ENCODE data around the gene GHITM. TPM values are rescaled to one million over a fixed set of nuclear protein-coding genes. Genes with fewer than 3 reads are reported as not detected.
A peak's percentile ranks its signal among the peaks of the same experiment; 100 is the strongest.
"Not testable (repeated sequence)": the region's sequence is repeated elsewhere in the genome, so short reads cannot be mapped to it uniquely, and the experiment has no call there.

The GHITM gene, protein sequence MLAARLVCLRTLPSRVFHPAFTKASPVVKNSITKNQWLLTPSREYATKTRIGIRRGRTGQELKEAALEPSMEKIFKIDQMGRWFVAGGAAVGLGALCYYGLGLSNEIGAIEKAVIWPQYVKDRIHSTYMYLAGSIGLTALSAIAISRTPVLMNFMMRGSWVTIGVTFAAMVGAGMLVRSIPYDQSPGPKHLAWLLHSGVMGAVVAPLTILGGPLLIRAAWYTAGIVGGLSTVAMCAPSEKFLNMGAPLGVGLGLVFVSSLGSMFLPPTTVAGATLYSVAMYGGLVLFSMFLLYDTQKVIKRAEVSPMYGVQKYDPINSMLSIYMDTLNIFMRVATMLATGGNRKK
- total RNA-seq = 142 TPM

DNA sequence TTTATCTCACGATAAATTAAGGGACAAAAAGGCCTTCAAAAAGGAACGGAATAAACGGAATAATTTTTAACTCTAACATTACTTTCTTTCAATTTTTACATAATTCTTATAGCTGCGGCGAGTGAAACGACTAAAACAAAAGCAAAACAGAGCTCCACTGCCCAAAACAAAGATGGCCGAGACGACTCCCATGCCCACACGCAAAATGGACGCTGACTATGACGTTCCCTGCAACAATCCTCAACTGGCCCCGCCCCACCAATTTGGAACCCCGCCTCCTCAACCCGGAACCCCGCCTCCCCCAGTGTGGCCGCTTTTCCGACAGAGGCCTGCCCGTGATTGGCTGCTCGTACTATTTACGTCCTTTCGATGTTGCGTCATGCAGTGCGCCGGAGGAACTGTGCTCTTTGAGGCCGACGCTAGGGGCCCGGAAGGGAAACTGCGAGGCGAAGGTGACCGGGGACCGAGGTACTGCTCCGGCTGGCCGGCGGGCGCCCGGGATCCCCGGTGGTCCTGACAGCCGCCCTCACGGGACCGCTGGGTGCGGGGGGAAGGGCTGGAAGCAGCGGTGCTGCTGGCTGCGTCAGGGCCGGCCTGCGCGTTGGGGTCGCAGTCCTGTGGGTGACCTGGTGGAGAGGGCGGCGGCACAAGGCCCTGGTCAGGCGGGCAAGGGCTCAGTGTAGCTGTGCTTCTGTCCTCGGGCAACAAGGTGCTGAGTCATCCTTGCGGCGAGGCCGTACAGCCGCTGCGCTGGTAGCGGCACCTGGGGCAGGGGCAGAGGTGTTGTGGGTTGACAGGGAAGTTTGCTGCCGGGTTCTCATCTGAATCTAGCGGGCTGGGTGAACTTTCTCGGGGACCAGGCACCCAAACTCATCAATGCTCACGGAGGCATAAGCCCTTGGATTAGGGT, at the start of gene GHITM:
TSS of gene GHITM (plus strand) at position 384 of the 910 bp plus-strand sequence. CDS start 1,992 bp downstream, outside the sequence.
- peak; percentile 98 for ATAC-seq

DNA sequence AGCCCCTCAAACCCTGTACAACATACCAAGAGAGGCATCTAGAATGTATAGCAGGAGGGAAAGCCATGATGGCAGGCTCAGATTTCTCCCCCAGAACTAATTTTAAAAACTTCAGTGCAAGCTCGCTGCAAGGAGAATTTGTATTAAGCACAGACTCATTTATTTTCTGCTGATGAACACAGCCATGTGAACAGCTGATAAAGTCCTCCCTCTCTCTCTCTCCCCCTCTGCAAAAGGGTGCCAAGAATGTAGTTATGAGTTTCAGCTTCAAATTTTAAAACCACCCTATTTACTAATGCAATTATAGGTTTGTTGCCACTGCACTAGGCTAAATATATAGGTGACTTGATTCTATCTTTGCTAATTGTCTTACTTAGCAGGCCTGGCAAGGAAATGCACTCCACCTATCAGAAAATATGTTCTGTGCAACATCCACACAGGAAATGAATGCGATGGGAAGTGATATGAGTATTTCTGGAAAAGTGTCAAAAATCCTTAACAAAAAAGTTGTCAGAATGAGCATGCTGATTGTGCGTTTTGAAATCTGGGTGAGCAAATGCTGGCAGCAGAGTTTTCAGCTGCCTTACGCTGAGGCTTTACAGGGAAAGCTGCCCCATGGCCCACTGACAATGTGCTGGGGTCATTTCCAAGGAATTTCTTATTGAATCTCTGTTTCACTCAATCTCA, 43.4 kb upstream of the GHITM start:
- no peak for ATAC-seq

DNA sequence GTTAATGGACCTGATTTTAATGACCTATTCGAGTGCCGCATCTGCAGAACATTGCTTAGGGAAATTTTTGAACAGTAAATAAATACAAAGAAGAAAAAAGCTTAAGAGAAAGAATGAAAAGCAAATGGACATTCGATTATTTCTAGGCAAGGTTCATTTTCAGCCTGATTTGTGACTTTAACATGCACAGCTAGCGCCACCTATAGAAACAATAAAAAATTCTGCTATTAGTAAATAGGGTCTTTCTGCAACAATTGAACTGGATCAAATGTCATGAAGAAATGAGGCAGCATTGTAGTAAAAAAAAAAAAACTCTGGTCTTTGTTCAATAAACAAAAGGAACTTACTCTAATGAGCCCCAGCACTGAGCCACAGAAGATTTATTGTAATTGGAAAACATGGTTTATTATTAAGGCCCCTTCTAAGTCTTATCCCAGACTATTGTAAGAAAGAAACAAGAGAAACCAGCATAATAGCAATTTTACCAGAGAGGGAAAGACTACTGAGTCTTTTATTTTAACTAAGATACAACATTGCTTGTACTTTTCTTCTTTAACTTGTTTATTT, 41.4 kb upstream of the GHITM start:
- ATAC-seq = no peak

DNA sequence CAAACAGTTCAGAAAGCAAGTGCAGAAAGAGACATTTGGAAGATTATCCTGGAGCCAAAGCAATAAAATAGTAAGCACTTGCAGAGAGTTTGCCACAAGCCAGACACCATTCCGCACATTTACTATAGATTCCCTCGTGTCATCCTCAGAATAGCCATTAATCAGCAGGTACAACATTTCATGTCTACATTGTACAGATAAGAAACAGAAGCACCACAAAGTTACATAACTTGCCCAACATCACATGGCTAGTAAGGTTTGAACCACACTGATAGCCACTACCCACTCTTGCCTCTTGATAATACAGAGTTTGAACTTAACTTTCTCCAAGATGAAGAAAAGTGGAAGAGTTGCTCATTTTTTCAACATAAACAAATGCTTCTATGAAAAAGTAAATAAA, 40.6 kb upstream of the GHITM start:
- ATAC-seq = no peak

DNA sequence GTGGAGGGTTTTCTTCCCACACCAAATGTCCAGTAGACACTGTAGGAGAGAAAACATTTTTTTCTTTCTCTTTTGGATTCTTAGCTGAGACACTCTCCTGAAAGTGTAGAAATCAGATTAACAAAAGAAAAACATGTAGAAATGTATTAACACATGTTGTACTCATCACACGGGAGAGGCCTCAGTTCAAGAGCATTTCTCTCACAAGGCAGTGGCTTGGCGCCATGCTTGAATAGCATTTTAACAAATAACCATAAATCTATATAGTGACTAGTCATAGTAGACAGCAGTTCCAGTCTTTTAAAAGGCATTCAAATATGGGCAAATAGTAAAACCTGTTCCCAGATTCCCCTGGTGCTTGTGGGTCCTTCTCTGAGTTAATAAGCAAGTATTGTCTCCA, 38.3 kb upstream of the GHITM start:
- ATAC-seq = peak; percentile 39

DNA sequence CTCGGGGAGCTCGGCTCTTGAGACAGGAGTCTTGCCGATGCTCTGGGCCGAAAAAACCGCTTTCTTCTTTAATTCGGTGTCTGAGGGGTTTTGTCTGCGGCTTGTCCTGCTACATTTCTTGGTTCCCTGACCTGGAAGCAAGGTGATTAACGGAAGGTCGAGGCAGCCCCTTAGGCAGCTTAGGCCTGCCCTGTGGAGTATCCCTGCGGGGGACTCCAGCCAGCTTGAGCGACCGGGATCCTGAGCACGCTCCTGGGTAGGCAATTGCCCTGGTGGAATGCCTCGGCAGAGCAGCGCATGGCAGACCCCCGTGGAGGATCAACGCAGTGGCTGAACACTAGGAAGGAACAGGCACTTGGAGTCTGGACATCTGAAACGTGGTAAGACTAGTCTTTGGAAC, 30.5 kb upstream of the GHITM start:
- no peak for ATAC-seq

DNA sequence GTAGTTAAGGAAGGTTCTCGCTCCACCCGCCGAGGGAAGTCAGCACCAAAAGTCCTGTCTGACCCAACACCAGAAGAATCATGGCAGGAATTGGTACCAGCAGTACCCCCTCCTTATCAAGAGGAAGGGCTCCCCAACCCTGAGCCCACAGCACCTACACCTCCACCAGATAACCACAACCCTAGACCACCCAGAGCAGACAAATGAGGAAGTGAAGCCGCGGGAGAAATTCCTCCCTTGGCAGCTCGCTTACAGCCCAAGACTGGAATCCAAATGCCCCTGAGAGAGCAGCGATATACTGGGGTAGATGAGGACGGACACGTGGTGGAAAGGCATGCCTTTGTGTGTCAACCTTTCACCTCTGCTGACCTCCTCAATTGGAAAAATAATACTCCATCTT, 29.5 kb upstream of the GHITM start:
- ATAC-seq = not testable (repeated sequence)

DNA sequence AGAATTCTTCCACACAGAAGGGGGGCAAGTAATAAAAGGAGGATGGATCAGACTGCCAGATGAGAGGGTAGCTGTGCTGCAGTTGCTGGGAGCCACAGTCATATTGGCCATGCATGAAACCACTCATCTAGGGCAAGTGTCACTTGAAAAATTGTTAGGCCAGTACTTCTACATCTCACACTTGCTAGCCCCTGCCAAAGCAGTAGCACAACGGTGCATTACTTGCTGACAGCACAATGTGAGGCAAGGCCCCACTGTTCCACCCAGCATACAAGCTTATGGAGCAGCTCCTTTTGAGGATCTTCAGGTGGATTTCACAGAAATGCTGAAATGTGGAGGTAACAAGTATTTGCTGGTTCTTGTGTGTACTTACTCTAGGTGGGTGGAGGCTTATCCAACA, 25.8 kb upstream of the GHITM start:
- not testable (repeated sequence) for ATAC-seq

DNA sequence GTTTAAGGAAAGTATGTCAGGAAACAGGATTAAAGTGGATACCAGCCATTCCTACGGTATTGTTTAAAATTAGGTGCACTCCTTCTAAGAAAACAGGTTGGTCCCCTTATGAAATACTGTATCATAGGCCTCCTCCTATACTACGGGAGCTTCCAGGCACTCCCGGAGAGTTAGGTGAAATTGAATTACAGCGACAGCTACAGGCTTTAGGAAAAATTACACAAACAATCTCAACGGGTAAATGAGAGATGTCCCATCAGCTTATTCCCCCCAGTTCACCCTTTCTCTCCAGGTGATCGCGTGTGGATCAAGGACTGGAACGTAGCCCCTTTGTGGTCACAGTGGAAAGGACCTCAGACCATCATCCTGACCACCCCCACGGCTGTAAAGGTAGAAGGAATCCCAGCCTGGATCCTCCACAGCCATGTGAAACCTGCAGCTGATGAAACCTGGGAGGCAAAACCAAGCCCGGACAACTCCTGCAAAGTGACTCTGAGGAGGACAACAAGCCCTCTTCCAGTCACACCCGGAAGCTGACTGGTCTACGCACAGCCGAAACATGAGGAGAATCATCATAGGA, 25.1 kb upstream of the GHITM start:
- ATAC-seq = no peak

DNA sequence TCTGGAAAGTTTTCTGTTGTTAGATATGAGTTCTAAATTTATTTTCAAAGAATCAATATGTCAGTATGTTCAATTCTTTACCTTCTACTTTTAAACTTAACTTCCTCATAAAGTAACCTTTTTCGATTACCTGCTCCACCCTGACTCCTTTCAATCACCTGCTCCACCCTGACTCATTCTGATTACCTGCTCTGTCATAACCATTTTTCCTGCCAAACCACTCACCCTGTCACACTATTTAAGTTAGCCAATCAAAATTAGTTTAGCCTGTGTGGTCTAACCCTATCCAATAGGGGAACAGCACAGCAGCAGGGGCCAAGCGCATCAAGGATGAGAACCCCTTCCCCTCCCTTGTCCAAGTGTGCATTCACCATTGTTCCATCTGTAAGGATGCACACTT, 22.1 kb upstream of the GHITM start:
- ATAC-seq = not testable (repeated sequence)

DNA sequence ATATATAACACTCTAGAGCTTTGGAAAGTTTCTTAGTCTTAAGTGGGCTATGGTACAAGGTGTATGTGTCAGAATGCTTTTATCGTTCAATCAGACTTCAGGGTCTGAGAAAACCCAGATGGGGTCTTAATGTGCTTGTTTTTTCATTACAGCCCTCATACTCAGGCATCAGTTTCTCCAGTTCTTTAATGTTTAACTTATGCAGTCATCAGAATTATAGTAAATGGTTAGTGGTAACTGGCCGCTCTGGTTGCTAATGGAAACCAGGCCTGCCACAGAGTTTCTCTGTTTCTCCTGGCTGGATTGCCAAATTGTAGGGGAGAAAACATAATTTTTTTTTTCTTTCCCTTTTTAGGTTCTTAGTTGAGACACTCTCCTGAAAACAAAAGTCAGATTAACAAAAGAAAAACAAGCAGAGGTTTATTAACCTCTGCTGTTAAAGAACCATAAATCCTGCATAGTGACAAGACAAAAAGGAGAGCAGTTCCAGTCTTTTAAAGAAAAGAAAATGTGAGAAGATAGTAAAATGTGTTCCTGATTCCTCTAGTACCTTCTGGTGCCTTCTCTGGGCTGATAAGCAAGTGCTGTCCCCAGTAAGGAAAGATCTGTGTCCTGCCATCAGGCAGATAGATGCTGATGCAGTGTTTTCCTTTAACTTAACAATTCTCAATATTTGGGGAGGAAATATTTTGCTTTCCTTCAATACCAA, 21.5 kb upstream of the GHITM start:
- no peak for ATAC-seq

DNA sequence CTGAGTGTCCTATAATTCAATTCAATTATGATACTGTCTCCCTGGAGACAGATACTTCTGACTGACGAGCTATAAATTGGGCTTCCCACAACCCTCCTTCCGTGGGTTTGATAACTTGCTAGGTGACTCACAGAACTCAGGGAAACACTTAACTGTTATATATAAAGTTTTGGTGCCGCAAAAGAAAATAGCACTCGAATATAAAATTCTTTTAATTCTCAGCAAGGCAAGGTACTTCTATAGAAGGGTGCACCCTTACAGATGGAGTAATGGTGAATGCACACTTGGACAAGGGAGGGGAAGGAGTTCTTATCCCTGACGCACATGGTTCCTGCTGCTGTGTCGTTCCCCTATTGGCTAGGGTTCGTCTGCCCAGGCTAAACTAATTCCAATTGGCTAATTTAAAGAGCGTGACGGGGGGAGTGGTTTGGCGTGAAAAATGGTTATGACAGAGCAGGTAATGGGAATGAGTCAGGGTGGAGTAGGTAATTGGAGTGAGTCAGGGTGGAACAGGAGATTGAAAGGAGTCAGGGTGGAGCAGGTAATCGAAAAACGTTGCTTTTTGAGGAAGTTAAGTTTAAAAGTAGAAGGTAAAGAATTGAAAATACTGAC, 20.8 kb upstream of the GHITM start:
- ATAC-seq = peak; percentile 76

DNA sequence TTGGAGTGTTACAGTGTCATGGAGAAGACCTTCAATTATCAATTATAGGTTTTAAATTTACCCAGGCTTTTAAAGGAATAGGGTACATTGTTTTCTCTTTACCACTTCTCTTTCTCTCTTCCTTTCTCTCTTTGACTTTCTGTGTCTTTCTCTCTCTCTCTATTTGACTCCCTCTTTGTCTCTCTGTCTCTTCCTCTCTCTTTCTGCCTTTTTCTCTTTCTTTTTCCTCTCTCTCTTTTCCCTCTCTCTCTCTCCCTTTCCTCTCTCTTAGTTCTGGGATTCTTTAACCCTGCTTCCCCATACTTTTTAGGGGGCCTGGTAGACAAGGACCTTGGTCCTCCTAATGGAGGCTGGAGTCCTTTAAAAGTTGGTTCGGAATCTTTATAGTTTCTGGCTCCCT, 15.9 kb upstream of the GHITM start:
- no peak for ATAC-seq

DNA sequence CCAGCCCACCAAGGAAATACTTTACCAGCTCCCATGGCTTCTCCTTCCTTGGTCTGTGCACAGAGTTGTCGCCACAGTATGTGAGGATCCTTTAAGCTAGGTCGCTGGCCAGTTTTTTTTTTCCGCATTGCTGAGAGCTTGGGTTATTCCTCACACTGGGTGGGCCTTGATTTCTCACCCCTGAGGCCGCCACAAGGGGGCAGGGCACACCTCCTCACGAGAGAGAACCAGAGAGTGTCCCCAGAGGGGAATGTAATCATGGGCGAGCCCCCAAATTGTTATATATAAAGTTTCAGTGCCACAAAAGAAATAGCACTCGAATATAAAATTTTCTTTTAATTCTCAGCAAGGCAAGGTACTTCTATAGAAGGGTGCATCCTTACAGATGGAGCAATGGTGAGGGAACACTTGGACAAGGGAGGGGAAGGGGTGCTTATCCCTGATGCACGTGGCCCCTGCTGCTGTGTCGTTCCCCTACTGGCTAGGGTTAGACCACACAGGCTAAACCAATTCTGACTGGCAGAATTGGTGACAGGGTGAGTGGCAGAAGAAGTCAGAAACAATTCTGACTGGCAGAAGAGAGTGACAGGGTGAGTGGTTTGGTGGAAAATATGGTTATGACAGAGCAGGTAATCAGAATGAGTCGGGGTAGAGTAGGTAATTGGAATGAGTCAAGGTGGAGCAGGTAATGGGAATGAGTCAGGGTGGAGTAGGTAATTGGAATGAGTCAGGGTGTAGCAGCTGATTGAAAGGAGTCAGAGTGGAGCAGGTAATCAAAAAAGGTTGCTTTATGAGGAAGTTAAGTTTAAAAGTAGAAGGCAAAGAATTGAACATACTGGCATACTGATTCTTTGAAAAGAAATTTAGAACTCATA, 13.2 kb upstream of the GHITM start:
- peak; percentile 58 for ATAC-seq

DNA sequence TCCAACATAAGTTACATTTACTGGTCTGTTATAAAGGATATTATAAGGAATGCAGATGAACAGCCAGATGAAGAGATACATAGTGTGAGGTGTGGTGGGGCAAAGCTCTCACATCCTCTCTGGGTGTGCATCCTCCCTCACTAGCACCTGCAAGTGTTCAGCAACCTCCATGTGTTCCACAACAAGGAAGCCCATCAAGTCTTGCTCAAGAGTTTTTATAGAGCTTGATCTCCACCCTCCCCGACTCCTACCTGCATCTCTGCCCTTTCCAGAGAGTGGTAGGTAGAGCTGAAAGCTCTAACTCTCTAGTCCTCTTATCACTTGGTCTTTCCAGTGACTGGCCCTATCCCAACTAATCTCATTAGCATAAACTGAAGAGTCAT, 12.5 kb upstream of the GHITM start:
- ATAC-seq = peak; percentile 64

DNA sequence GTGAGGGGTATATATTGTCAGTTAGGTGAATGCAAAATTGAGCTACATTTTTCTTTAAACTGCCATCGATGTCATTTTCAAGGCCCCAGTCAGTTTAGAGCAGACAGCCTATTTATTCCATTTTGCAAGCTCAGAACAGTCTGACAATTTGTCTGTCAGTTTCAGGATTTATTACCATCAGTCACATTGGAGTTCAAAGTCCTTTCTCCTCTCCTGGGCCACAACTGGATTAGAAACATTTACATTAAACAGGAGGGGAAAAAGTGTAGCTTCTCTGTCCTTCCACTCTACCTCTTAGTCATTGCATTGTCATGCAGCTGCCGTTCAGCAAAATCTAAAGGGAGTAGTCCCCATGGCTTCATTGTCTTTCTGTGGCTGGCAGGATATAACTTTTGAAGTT, 3.5 kb upstream of the GHITM start:
- peak; percentile 26 for ATAC-seq

DNA sequence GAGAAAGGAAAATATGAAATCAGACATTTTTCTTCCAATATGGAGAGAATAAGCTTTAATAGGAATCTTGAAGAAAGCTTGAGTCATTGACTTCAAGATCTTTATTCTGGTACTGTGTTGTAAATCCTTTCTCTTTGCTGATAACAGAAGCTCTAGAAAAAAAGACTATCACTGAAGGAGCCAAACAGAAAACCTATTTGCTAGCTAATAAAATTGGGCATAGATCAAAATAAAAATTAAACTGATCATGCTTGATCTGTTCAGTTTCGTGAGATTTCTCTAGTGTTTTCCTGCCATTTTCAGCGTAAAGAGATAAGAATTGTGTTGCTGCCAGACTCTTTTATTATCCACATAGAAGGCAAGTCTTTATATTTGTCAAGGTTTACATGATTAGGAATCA, 1.5 kb upstream of the GHITM start:
- ATAC-seq = no peak

DNA sequence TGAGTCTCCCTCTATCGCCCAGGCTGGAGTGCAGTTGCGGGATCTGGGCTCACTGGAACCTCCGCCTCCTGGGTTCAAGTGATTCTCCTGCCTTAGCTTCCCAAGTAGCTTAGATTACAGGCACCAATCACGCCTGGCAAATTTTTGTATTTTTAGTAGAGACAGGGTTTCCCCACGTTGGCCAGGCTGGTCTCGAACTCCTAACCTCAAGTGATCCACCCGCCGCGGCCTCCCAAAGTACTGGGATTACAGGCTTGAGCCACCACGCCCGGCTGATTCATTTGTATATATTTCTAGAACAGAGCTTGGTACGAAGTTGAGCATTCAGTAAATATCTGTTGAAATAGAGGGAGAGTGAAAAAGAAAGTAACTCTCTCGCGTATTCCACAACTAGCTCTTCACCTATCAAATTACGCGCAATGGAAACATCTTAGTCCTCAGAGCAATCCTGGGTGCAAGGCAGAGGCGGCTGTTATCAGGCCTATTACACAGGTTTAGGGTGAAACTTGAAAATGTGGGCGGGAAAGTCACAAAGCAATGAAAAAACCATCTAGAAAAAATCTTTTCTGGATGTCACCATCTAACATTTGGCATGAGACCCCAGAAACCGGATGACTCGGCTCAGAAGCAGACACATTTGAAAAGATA, 707 bp upstream of the GHITM start:
- ATAC-seq = peak; percentile 26

DNA sequence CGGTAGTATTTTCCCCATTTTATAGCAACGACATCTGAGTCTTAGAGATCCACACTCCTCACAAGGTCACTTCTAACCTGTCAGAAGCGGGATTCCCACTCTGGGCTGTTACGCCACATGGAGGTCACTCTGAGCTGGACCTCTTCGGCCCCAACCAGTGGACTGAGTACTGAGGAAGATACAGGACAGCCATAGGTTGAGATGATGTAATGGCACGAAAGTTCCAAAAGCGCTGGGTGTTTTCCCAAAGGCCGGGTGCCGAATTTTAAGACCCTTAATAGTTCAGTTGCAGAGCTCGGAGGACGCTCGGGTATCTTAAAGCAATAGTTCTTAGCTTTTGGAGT, 699 bp downstream of the GHITM start:
- ATAC-seq = no peak

DNA sequence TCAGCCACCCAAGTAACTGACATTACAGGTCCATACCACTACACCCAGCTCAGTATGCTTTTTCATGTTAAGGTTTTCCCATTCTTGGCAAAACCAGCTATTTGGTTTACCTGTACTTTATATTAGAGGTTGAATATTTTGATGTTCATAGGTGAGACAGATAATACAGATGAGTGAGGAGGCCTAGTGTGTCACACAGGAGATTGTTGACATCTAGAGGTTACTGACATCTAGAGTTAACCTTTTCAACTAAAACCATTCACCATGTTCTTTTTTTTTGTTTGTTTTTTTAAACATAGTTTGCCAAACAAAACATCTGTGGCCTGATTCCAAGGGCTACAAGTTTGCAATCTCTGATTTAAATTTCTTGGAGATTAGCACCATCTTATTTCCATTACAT, 8.0 kb downstream of the GHITM start:
- no peak for ATAC-seq
